Omental fat pad (tissue), 4 donors: ENCODE measurements around the gene DLGAP4. TPM values are rescaled to one million over a fixed set of nuclear protein-coding genes. Genes with fewer than 3 reads are reported as not detected.

Experiments used
- ATAC-seq: fragments of 150-250 bp; one replicate; pipeline ENCODE4 v1.9.1; 2016; ENCODE audit warnings: mild to moderate bottlenecking, moderate library complexity; ENCODE audit not compliant: low FRiP score
- DNase-seq: peaks from one replicate; pipeline ENCODE4 v3.0.0-alpha.2; 2019; ENCODE audit warnings: low spot score
- total RNA-seq, 4 donors: library from RNA; depleted of rRNA; stranded (reverse); fragments of >200 nt; gene quantifications; one replicate each; pipeline ENCODE4 v1.1.0, GENCODE V29; 2016
- TF ChIP-seq, protein P1 (sequence below), 3 donors: fragments of 450-650 bp; IDR thresholded peaks; one replicate each; pipeline ENCODE4 v1.5.1; 2016 to 2017; ENCODE audit warnings: antibody characterized with exemption in 3 of 3, mild to moderate bottlenecking in 3 of 3, moderate library complexity in 2 of 3

Gene DLGAP4
- total RNA-seq, 4 donors from 2014 or later, result 26.0 to 42.6 (median 30.7) TPM

- ATAC-seq (no peak), DNase-seq (no peak)
- TF ChIP-seq, protein P1, sequence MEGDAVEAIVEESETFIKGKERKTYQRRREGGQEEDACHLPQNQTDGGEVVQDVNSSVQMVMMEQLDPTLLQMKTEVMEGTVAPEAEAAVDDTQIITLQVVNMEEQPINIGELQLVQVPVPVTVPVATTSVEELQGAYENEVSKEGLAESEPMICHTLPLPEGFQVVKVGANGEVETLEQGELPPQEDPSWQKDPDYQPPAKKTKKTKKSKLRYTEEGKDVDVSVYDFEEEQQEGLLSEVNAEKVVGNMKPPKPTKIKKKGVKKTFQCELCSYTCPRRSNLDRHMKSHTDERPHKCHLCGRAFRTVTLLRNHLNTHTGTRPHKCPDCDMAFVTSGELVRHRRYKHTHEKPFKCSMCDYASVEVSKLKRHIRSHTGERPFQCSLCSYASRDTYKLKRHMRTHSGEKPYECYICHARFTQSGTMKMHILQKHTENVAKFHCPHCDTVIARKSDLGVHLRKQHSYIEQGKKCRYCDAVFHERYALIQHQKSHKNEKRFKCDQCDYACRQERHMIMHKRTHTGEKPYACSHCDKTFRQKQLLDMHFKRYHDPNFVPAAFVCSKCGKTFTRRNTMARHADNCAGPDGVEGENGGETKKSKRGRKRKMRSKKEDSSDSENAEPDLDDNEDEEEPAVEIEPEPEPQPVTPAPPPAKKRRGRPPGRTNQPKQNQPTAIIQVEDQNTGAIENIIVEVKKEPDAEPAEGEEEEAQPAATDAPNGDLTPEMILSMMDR (IDR thresholded peaks at IDR 0.05), result no peak
Observed at GRCh38 chr20:36275441-36276189, 30.5 kb upstream of the DLGAP4 start.

DNA sequence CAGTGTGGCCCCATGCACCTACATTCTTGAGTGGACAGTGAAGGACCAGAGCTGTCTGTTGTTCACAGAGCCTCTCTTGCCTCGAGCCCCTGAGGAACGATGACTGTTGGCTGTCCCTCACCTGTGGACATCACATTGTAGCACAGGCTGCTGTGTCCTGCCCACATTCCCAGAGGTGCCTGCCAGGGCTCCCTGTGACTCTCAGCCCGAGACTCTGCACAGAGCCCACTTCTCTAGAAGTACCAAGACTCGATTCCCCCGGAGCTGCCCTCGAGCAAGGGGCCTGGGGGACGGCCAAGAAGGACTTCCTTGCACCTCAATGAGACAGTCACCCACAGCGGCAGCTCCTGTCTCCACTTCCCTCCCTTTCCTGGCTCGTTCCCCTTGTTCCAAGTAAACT lies 28.6 kb upstream of the DLGAP4 start:
- DNase-seq (no peak), ATAC-seq (no peak)
- TF ChIP-seq, protein P1 (IDR thresholded peaks at IDR 0.05), result no peak

DNA sequence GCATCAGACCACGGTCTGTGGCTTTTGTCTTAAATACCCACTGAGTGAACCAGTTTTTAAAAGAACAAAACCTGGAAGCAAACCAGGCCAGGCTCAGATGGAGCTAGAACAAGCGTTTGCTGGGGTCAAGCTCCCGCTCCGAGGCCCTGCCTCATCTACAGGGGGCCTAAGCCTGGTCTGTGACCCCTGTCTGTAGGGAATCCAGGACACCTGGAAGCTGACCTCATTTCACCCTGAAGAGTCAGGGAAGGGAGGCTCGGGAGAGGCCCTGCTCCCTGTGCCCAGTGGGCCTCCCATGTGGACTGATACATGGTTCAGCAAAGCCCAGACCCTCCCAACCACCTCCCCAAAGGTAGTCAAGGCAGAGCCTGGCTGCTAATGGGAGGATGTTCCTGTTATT lies 26.8 kb upstream of the DLGAP4 start:
- ATAC-seq, result no peak
- TF ChIP-seq, protein P1 (IDR thresholded peaks at IDR 0.05), result no peak
- no peak for DNase-seq

- no peak for DNase-seq
- ATAC-seq, result no peak
- TF ChIP-seq, protein P1 (IDR thresholded peaks at IDR 0.05), result no peak
Observed at GRCh38 chr20:36279776-36280175, 26.4 kb upstream of the DLGAP4 start.

DNA sequence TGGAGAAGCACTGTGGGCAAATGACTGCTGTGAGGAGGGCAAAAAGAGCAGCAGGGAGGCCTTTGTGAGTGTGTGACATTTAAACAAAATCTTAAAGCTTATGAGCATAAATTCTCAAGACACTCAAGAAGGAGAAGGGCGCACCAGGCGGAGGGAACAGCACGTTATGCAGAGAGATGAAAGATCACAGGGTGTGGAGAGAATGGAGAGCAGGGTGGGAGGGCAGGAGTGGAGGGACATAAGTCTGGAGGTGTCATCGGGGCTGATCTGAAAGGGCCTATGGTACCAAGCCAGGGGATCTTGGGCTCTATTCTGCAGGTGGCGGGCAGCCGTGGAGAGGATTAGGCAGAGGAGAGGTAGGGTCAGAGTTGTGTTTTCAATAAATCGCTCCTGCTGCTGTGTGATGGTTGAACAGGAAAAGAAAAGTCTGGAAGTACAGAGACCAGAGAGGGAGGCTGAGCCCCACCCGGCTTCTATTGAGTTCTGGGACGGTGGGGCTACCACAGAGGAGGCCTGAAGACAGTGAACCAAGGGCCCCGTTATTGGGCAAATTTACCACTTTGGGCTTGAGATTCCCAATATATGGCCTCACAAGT lies 24.3 kb upstream of the DLGAP4 start:
- TF ChIP-seq, protein P1 (IDR thresholded peaks at IDR 0.05), result no peak
- DNase-seq (no peak), ATAC-seq (no peak)

DNA sequence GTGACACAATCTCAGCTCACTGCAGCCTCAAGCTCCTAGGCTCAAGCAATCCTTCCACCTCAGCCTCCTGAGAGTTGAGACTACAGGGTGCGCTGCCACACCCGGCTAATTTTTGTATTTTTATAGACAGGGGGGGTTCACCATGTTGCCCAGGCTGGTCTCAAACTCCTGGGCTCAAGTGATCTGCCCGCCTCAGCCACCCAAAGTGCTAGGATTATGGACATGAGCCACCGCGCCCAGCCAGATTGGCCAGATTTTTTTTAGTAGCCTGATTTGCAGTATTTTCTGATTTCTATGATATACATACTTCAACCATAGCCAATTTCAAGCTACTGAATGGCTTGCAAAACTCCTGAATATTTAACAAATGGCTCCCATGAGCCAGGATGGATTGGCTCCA lies 21.4 kb upstream of the DLGAP4 start:
- DNase-seq (no peak), ATAC-seq (no peak)
- TF ChIP-seq, protein P1 (IDR thresholded peaks at IDR 0.05), result no peak
